ENCODE measurements around the gene ITIH3. TPM values are rescaled to one million over a fixed set of nuclear protein-coding genes. Genes with fewer than 3 reads are reported as not detected.

Gene ITIH3
- total RNA-seq, 4 donors from 2014 or later: 0.27 to 1.6 TPM; not detected in 2

DNA sequence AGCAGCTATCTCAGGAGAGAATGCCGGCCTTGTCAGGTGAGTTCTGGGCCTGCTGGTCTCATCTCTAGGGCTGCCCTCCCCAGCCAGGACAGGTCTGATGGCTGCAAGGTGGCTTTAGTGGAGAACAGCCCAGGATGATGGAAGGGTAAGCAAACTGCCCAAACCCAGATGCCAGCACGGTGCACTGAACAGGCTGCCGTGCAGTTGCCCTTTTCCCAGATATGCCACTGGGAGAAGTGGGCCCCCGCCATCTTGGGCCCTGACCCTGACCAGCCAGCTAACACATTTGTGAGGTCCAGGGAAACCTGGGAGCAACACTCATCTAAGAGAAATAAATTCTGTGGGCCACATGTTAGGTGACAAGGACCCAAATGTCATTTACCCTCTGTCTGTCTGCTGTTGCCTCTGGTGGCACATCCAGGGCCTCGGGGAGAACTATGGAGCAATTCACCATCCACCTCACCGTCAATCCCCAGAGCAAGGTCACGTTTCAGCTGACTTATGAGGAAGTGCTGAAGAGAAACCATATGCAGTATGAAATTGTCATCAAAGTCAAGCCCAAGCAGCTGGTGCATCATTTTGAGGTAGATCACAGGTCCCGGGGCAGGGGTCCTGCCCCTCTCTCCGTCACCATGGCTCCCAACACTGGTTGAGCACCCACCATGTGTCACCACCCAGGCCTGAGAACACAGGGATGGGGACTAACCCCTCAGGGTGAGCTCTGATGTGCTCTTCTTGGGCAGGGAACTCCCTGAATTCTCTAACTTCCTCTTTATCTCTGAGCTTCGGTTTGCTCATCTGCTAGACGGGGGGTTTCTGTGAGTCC lies 15.4 kb upstream of the ITIH3 start:
- Histone ChIP-seq H3K27ac (no peak overlapping the region), H3K4me1 (peaks cover 0 to 2% (median 0%) of the 10 kb centered on the region in 4 donors), H3K27me3 (no peaks in the 10 kb centered on the region), H3K4me3 (no peak overlapping the region), H3K36me3 (no peaks in the 10 kb centered on the region), H3K9me3 (no peaks in the 10 kb centered on the region)
- no peak for DNase-seq
- intact Hi-C loops (cut with DNase I; ENCODE audit: low total_unique reads) (no loop called here), in situ Hi-C loops (cut with MboI; ENCODE audit: low pct_ligation_motif_present in 1 of 4, low pct_unique_long_range_greater_than_20kb in 1 of 4, low sequenced_read_pairs in 3 of 4) (no loop called here)
- no peak for TF ChIP-seq POLR2AphosphoS5 (IDR thresholded peaks at IDR 0.05)
- TF ChIP-seq POLR2A (IDR thresholded peaks at IDR 0.05): no peak
- TF ChIP-seq, protein P1, sequence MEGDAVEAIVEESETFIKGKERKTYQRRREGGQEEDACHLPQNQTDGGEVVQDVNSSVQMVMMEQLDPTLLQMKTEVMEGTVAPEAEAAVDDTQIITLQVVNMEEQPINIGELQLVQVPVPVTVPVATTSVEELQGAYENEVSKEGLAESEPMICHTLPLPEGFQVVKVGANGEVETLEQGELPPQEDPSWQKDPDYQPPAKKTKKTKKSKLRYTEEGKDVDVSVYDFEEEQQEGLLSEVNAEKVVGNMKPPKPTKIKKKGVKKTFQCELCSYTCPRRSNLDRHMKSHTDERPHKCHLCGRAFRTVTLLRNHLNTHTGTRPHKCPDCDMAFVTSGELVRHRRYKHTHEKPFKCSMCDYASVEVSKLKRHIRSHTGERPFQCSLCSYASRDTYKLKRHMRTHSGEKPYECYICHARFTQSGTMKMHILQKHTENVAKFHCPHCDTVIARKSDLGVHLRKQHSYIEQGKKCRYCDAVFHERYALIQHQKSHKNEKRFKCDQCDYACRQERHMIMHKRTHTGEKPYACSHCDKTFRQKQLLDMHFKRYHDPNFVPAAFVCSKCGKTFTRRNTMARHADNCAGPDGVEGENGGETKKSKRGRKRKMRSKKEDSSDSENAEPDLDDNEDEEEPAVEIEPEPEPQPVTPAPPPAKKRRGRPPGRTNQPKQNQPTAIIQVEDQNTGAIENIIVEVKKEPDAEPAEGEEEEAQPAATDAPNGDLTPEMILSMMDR (IDR thresholded peaks at IDR 0.05): no peak
- TF ChIP-seq EP300 (IDR thresholded peaks at IDR 0.05; ENCODE audit: low read depth): no peak
- 82% methylated on average over 11 of the region's 11 CpGs; no CpG with 5 or more reads in 1 of the 2 donors for WGBS, 2 donors (ENCODE audit: low coverage in 1 of 2)

DNA sequence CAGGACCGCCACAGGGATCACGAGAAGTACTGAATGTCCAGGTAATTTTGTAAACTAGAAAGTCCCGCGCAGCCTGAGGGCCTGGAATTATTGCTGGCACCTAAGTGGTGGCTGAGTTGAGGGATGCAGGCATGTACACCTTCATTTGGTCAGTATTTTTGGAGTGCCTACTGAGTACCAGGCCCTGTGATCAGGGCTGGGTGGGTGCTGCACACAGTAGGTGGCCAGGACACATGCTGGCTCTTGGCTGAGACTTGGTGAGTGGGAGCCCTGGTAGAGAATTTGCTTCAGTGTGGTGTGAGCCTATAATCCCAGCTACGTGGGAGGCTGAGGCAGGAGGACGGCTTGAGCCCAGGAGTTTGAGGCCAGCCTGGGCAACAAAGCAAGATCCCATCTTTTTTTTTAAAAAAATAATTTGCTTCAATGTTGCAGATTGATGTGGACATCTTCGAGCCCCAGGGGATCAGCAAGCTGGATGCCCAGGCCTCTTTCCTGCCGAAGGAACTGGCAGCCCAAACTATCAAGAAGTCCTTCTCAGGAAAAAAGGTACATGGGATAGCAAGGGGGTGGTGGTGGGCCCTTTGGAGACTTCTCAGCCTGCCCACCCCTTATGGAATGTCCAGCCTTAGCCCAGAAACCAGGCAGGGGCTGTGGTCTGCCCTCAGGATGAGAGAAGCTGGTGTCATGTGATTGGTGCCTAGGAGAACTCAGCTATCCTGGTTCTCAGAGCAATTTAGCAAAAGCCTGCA lies 14.6 kb upstream of the ITIH3 start:
- H3K36me3 ChIP-seq: no peaks in the 10 kb centered on the region
- WGBS, 2 donors (ENCODE audit: low coverage in 1 of 2): 86% methylated on average over 8 of the region's 8 CpGs; no CpG with 5 or more reads in 1 of the 2 donors
- DNase-seq: peak; percentile 3
- TF ChIP-seq POLR2A (IDR thresholded peaks at IDR 0.05) (no peak), POLR2AphosphoS5 (IDR thresholded peaks at IDR 0.05) (no peak), EP300 (IDR thresholded peaks at IDR 0.05; ENCODE audit: low read depth) (no peak)
- TF ChIP-seq, protein P1 (IDR thresholded peaks at IDR 0.05): no peak
- no peak overlapping the region for H3K27ac ChIP-seq
- in situ Hi-C loops (cut with MboI; ENCODE audit: low pct_ligation_motif_present in 1 of 4, low pct_unique_long_range_greater_than_20kb in 1 of 4, low sequenced_read_pairs in 3 of 4) (no loop called here), intact Hi-C loops (cut with DNase I; ENCODE audit: low total_unique reads) (no loop called here)
- H3K27me3 ChIP-seq: no peaks in the 10 kb centered on the region
- H3K9me3 ChIP-seq: no peaks in the 10 kb centered on the region
- H3K4me3 ChIP-seq: no peak overlapping the region
- peaks cover 0 to 2% (median 0%) of the 10 kb centered on the region in 4 donors for H3K4me1 ChIP-seq

DNA sequence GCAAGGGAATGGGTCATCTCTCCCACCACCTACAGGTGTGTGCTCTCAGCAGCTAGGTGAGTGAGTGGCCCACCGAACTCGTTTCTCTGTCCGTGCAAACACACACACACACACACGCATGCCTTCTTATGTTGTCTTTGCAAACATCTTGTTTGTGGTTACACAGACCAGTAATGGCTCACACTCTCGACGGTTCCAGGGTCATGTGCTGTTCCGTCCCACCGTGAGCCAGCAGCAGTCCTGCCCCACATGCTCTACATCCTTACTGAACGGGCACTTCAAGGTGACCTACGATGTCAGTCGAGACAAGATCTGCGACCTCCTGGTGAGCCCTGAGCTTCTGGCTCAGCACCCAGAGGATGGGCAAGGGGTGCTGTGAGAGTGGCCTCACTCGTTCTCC lies 12.9 kb upstream of the ITIH3 start:
- H3K36me3 ChIP-seq: no peaks in the 10 kb centered on the region
- TF ChIP-seq EP300 (IDR thresholded peaks at IDR 0.05; ENCODE audit: low read depth) (no peak), POLR2AphosphoS5 (IDR thresholded peaks at IDR 0.05) (no peak), POLR2A (IDR thresholded peaks at IDR 0.05) (no peak)
- TF ChIP-seq, protein P1 (IDR thresholded peaks at IDR 0.05): no peak
- H3K9me3 ChIP-seq: no peaks in the 10 kb centered on the region
- H3K27me3 ChIP-seq: no peaks in the 10 kb centered on the region
- DNase-seq: peak; percentile 3
- H3K4me3 ChIP-seq: no peak overlapping the region
- no peak overlapping the region for H3K27ac ChIP-seq
- 63 to 81% methylated on average over 5 to 13 of the region's 13 CpGs for WGBS, 2 donors (ENCODE audit: low coverage in 1 of 2)
- intact Hi-C loops (cut with DNase I; ENCODE audit: low total_unique reads) (no loop called here), in situ Hi-C loops (cut with MboI; ENCODE audit: low pct_ligation_motif_present in 1 of 4, low pct_unique_long_range_greater_than_20kb in 1 of 4, low sequenced_read_pairs in 3 of 4) (no loop called here)
- no peaks in the 10 kb centered on the region for H3K4me1 ChIP-seq

DNA sequence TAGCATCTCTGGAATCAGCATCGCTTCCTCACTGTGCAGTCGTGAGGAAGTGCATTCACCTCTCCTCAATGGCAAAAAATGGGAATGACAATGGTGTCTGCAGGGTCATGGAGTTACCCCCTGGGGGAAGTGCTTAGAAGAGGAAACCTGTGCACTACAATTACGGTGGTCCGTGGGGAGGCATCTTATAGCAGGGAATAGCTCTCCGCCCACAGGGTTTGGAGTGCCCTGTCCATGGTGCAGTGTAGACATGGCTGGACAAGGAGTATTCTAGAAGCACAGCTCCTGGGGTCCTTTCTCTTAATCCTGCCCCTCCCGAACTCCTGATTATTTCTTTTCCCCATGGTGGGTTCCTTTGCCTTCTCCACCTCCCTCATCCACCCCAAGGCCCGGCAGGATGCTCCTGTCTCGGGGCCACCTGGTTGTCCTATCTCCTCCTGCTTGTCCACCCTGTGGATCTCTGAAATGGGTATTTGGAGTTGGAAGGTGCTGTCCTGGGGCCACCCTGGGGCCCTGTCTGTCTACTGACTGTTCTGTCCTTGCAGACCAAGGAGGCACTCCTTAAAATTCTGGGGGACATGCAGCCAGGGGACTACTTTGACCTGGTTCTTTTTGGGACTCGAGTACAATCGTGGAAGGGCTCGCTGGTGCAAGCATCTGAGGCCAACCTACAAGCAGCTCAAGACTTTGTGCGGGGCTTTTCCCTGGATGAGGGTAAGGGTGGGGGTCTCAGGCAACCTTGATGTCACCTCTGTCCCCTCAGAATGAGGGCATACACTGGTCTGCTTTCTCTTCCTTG lies 12.0 kb upstream of the ITIH3 start:
- intact Hi-C loops (cut with DNase I; ENCODE audit: low total_unique reads): no loop called here
- no peak overlapping the region for H3K4me3 ChIP-seq
- in situ Hi-C loops (cut with MboI; ENCODE audit: low pct_ligation_motif_present in 1 of 4, low pct_unique_long_range_greater_than_20kb in 1 of 4, low sequenced_read_pairs in 3 of 4): no loop called here
- no peak for DNase-seq
- H3K27ac ChIP-seq: no peak overlapping the region
- 61 to 76% methylated on average over 4 to 12 of the region's 12 CpGs for WGBS, 2 donors (ENCODE audit: low coverage in 1 of 2)
- H3K36me3 ChIP-seq: no peaks in the 10 kb centered on the region
- no peaks in the 10 kb centered on the region for H3K9me3 ChIP-seq
- TF ChIP-seq POLR2AphosphoS5 (IDR thresholded peaks at IDR 0.05) (no peak), POLR2A (IDR thresholded peaks at IDR 0.05) (no peak), EP300 (IDR thresholded peaks at IDR 0.05; ENCODE audit: low read depth) (no peak)
- TF ChIP-seq, protein P1 (IDR thresholded peaks at IDR 0.05): no peak
- H3K4me1 ChIP-seq: no peaks in the 10 kb centered on the region
- no peaks in the 10 kb centered on the region for H3K27me3 ChIP-seq

All from transverse colon (tissue), 4 donors.